ENCODE measurements around the gene CSF2. TPM values are rescaled to one million over a fixed set of nuclear protein-coding genes. Genes with fewer than 3 reads are reported as not detected.
"Not testable (repeated sequence)": the region's sequence is repeated elsewhere in the genome, so short reads cannot be mapped to it uniquely, and the experiment has no call there.

CSF2 gene
- total RNA-seq, 1 donor from 2014 or later = not detected

- Histone ChIP-seq H3K27me3 (ENCODE audit: low read depth) (peaks cover 3% of the 10 kb centered on the region), H3K36me3 (no peaks in the 10 kb centered on the region), H3K4me3 (no peak overlapping the region), H3K4me1 (peaks cover 21% of the 10 kb centered on the region), H3K27ac (replicated peaks) (no peak overlapping the region), H3K9me3 (replicated peaks) (peaks cover 5% of the 10 kb centered on the region)
- DNase-seq = no peak
- intact Hi-C loops (cut with micrococcal nuclease) = no loop called here
- no peak for TF ChIP-seq CTCF (IDR thresholded peaks at IDR 0.05; ENCODE audit: borderline replicate concordance)
These were observed 32.1 kb downstream of the CSF2 start for GRCh38 chr5:132105688-132106087.

- DNase-seq; H3K27ac ChIP-seq (replicated peaks); intact Hi-C loops (cut with micrococcal nuclease); H3K4me3 ChIP-seq; H3K27me3 ChIP-seq (ENCODE audit: low read depth); H3K36me3 ChIP-seq: not testable (repeated sequence)
- peaks cover 14% of the 10 kb centered on the region for H3K9me3 ChIP-seq (replicated peaks)
- H3K4me1 ChIP-seq = peaks cover 13% of the 10 kb centered on the region
These were observed 34.9 kb downstream of the CSF2 start for GRCh38 chr5:132108495-132108894.

DNA sequence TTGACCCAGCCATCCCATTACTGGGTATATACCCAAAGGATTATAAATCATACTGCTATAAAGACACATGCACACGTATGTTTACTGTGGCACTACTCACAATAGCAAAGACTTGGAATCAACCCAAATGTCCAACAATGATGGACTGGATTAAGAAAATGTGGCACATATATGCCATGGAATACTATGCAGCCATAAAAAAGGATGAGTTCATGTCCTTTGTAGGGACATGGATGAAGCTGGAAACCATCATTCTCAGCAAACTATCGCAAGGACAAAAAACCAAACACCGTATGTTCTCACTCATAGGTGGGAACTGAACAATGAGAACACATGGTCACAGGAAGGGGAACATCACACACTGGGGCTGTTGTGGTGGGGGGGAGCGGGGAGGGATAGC lies 35.4 kb downstream of the CSF2 start:
- intact Hi-C loops (cut with micrococcal nuclease); H3K4me3 ChIP-seq; H3K27me3 ChIP-seq (ENCODE audit: low read depth); H3K36me3 ChIP-seq; DNase-seq; H3K4me1 ChIP-seq; H3K27ac ChIP-seq (replicated peaks): not testable (repeated sequence)
- H3K9me3 ChIP-seq (replicated peaks) = peaks cover 15% of the 10 kb centered on the region

DNA sequence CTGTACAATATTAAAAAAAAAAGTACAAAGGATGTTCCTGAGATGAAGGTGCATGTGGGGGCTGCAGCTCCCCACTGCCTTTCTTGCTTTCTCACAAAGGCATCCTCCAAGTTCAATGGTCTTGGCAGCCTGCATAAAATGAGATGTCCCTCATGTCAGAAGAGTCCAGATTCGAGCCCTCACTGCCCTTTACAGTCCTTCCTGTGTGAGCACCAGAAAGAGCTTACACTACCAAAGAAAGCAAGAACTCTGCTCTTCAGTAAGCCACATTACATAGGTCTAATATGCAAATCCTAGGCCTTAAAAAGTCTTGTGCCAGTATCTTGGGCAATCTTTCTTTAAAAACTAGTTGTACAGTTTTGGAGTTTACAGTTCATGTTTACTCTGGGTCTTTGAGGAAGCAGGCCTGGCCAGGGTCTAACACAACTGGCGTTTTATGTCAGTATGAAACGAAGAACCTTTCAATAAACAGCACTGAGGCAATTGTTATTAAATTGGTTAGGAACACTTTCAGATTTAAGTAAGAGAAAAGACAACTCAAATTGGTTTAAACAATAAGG lies 36.0 kb downstream of the CSF2 start:
- Histone ChIP-seq H3K27me3 (ENCODE audit: low read depth) (no peaks in the 10 kb centered on the region), H3K36me3 (no peaks in the 10 kb centered on the region), H3K27ac (replicated peaks) (no peak overlapping the region), H3K4me1 (peaks cover 2% of the 10 kb centered on the region), H3K4me3 (no peak overlapping the region), H3K9me3 (replicated peaks) (peaks cover 15% of the 10 kb centered on the region)
- intact Hi-C loops (cut with micrococcal nuclease) = no loop called here
- no peak for DNase-seq
- no peak for TF ChIP-seq CTCF (IDR thresholded peaks at IDR 0.05; ENCODE audit: borderline replicate concordance)

GRCh38 chr5:132110195-132110594 lies 36.6 kb downstream of the CSF2 start:
- no peaks in the 10 kb centered on the region for H3K4me1 ChIP-seq
- no peaks in the 10 kb centered on the region for H3K36me3 ChIP-seq
- no peak overlapping the region for H3K4me3 ChIP-seq
- no peak for TF ChIP-seq CTCF (IDR thresholded peaks at IDR 0.05; ENCODE audit: borderline replicate concordance)
- intact Hi-C loops (cut with micrococcal nuclease) = no loop called here
- DNase-seq = no peak
- H3K27me3 ChIP-seq (ENCODE audit: low read depth) = no peaks in the 10 kb centered on the region
- no peak overlapping the region for H3K27ac ChIP-seq (replicated peaks)
- H3K9me3 ChIP-seq (replicated peaks) = peaks cover 15% of the 10 kb centered on the region

DNA sequence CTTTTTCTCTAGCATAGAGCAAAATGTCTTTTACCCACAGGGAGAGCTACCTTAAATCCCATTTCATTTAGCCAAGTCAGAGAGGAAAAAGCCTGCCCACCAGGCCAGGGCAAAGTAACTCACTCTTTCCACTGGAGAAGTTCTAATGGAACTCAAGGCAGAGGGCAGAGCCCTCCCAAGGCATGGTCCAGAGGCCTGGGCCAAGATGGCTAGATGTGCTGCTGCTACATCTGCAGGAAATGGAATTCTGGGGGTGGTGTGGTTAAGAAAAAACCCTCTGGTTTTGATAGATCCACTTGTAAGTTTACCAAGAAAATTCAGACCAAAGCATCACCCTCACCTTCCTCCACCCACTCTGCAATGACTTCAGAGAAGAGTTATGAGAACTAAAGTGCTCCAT lies 37.3 kb downstream of the CSF2 start:
- Histone ChIP-seq H3K27ac (replicated peaks) (no peak overlapping the region), H3K27me3 (ENCODE audit: low read depth) (no peaks in the 10 kb centered on the region), H3K9me3 (replicated peaks) (peaks cover 15% of the 10 kb centered on the region), H3K4me1 (no peaks in the 10 kb centered on the region), H3K36me3 (no peaks in the 10 kb centered on the region), H3K4me3 (no peak overlapping the region)
- no peak for DNase-seq
- TF ChIP-seq CTCF (IDR thresholded peaks at IDR 0.05; ENCODE audit: borderline replicate concordance) = no peak
- intact Hi-C loops (cut with micrococcal nuclease) = no loop called here
